ENCODE results near the gene LDB3. TPM values are rescaled to one million over a fixed set of nuclear protein-coding genes. Genes with fewer than 3 reads are reported as not detected.

LDB3 gene
- total and polyA plus RNA-seq, 8 donors: 0.14 to 2.1 (median 0.44) TPM

DNA sequence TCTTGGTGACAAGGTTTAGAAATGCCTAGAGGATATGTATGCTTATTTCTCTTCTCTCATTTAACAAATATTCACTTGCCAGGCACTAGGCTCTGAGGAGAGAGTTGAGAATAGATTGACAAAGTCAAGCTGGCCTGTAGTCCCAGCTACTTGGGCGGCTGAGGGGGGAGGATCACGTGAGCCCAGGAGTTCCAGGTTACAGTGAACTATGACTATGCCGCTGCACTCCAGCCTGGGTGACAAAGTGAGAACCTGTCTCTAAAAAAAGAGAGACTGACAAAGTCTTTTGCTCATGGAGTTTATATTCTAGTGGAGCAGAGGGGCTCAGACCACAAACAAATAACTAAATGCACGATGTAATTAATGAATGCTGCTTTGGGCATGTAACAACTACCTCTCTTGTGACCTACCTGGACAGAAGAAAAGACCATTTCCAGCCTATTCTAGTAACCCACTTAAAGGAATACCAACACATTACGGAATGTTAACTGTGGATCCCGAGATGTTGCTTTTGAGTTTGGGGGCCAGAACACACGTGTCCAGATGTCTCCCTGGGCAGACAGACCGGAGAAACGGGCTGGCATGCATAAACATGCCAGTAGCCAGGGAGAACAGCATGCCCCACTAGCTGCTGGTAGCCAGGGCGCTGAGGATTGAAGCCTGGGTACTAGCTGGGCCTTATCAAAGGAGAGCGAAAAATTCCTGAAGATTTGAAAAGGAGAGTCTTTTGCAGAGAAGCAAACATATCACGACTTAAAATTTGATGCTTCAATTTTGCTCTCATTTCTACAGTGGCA is 85.5 kb downstream of the LDB3 start:
- 80 to 83% methylated on average over 12 of the region's 12 CpGs for WGBS, 2 donors
- TF ChIP-seq, protein P1, sequence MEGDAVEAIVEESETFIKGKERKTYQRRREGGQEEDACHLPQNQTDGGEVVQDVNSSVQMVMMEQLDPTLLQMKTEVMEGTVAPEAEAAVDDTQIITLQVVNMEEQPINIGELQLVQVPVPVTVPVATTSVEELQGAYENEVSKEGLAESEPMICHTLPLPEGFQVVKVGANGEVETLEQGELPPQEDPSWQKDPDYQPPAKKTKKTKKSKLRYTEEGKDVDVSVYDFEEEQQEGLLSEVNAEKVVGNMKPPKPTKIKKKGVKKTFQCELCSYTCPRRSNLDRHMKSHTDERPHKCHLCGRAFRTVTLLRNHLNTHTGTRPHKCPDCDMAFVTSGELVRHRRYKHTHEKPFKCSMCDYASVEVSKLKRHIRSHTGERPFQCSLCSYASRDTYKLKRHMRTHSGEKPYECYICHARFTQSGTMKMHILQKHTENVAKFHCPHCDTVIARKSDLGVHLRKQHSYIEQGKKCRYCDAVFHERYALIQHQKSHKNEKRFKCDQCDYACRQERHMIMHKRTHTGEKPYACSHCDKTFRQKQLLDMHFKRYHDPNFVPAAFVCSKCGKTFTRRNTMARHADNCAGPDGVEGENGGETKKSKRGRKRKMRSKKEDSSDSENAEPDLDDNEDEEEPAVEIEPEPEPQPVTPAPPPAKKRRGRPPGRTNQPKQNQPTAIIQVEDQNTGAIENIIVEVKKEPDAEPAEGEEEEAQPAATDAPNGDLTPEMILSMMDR (IDR thresholded peaks at IDR 0.05): no peak

DNA sequence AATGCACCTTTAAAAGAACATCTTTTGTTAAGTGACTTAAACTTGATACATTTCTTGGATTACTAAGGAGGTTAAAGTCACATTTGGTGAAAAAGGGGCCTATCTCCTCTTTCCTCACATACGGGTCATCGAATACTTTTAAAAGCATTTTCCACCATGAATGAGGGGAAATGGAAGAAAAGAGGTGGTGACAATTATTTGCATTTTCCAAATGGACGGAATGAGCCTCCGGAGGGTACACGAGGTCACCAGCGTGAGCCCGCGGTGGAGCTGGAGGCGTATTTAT is 87.1 kb downstream of the LDB3 start:
- H3K4me1 ChIP-seq: peaks cover 0 to 15% (median 5%) of the 10 kb centered on the region in 3 donors
- FAIRE-seq (no peak), DNase-seq (no peak), ATAC-seq (no peak)
- peak overlapping the region; percentile 87 to 97 (median 97) for H3K27ac ChIP-seq
- WGBS, 2 donors: 2% methylated on average over 9 of the region's 9 CpGs
- peak overlapping the region; percentile 69 to 87 (median 78) for H3K4me3 ChIP-seq
- no peaks in the 10 kb centered on the region for H3K36me3 ChIP-seq
- intact Hi-C loops (cut with DNase I): no loop called here
- TF ChIP-seq, protein P1 (IDR thresholded peaks at IDR 0.05): no peak
- H3K27me3 ChIP-seq: no peaks in the 10 kb centered on the region
- H3K9me3 ChIP-seq: no peaks in the 10 kb centered on the region

More for the DNA sequence above, 85.5 kb downstream of the LDB3 start:
- Histone ChIP-seq H3K4me1 (peaks cover 0 to 10% (median 5%) of the 10 kb centered on the region in 3 donors), H3K36me3 (no peaks in the 10 kb centered on the region), H3K27me3 (no peaks in the 10 kb centered on the region), H3K4me3 (no peak overlapping the region), H3K9me3 (no peaks in the 10 kb centered on the region), H3K27ac (no peak overlapping the region)
- no peak for FAIRE-seq
- intact Hi-C loops (cut with DNase I): no loop called here
- no peak for DNase-seq
- ATAC-seq: no peak

DNA sequence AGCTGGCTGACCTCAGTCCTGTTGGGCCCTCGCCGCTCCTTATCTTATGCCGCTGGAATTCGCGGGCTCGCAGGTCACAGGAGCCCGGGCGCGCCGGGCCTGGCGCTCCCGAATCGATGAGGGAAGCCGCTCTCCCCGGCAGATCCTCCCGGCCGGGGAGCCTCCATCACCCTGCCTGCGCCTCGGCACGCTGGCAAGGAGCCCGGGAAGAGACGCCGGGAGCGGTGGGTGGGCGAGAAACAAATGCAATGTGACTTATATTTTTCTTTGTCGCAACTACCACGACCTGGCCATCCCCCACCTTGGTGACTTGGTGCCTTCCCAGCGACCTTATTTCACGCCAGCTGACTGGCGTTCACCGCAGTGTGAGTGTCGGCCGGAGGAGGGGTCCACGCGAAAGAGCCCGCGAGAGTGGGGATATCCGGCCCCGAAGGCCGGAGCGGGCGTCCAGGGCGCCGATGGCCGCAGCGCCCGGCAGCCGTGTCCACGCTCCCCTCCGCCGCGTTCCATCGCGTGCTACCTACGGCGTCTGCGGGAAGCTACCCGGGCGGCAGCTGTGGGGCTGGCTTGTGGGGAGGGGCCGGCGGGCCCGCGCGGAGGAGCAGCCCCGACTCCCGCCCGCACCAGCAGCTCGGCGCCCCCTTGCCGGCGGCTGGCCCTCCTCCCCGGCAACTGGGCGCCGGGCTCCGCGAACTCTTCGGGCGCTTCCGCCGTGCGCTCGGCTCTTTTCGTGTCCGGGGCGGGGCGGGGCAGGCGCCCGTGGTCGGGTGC is 87.6 kb downstream of the LDB3 start:
- Histone ChIP-seq H3K36me3 (no peaks in the 10 kb centered on the region), H3K9me3 (no peaks in the 10 kb centered on the region), H3K4me3 (peak overlapping the region; percentile 69 to 87 (median 78)), H3K27ac (peak overlapping the region; percentile 87 to 97 (median 97)), H3K27me3 (no peaks in the 10 kb centered on the region), H3K4me1 (peaks cover 0 to 15% (median 5%) of the 10 kb centered on the region in 3 donors)
- TF ChIP-seq, protein P1 (IDR thresholded peaks at IDR 0.05): no peak
- FAIRE-seq (no peak), DNase-seq (peak; percentile 82 to 90 (median 88)), ATAC-seq (peak; percentile 83 to 94 (median 92))
- 0 to 1% methylated on average over 76 to 89 of the region's 89 CpGs for whole genome bisulfite sequencing, 2 donors
- intact Hi-C loops (cut with DNase I): no loop called here

DNA sequence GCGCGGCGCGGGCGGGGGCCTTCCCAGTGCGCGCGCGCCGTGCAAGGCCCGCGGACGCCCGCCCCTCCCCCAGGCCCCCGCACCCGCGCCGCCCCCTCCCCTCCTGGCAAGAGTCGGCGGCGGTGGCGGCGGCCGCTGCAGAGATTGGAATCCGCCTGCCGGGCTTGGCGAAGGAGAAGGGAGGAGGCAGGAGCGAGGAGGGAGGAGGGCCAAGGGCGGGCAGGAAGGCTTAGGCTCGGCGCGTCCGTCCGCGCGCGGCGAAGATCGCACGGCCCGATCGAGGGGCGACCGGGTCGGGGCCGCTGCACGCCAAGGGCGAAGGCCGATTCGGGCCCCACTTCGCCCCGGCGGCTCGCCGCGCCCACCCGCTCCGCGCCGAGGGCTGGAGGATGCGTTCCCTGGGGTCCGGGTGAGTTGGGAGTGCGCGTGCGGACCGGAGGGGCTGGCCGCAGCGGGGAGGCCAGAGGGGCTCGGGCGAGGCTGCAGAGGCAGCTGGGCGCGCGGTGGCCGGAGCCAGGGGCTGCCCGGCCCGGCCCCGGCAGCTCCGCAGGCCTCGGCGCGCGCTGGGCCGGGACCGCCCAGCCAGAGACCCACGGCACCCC is 88.3 kb downstream of the LDB3 start, which contains the start of gene BMPR1A:
TSS of gene BMPR1A (plus strand) at position 109 of the 602 bp plus-strand sequence. CDS start 119,400 bp downstream, outside the sequence.
- DNase-seq: peak; percentile 88 to 98 (median 94)
- no peaks in the 10 kb centered on the region for H3K9me3 ChIP-seq
- peak within 1 kb of the TSS; percentile 69 to 87 (median 78) for H3K4me3 ChIP-seq
- FAIRE-seq: no peak
- WGBS, 2 donors: 0 to 6% methylated on average over 56 to 71 of the region's 85 CpGs
- peak; percentile 22 to 46 (median 32) for ATAC-seq
- peak within 1 kb of the TSS; percentile 88 to 97 (median 97) for H3K27ac ChIP-seq
- TF ChIP-seq, protein P1 (IDR thresholded peaks at IDR 0.05): no peak
- intact Hi-C loops (cut with DNase I): no loop called here
- H3K27me3 ChIP-seq: no peaks in the 10 kb centered on the region
- H3K36me3 ChIP-seq: no peaks in the 10 kb centered on the region
- peaks cover 4 to 18% (median 5%) of the 10 kb centered on the region in 3 donors for H3K4me1 ChIP-seq

Data from pancreas (tissue), 10 donors.